GM18507 (cell line): ENCODE data around the gene ASXL2.

ENCODE experiments used
- DNase-seq: peaks from one replicate; pipeline ENCODE4 v3.0.0; 2011; ENCODE audit warnings: low read depth; ENCODE audit not compliant: insufficient read length; ENCODE audit errors: extremely low spot score
- FAIRE-seq: peaks from 2 replicates; lab custom pipeline; 2011; peaks lifted over from hg19 to GRCh38; lab: Jason Lieb, UNC

The ASXL2 gene

DNA sequence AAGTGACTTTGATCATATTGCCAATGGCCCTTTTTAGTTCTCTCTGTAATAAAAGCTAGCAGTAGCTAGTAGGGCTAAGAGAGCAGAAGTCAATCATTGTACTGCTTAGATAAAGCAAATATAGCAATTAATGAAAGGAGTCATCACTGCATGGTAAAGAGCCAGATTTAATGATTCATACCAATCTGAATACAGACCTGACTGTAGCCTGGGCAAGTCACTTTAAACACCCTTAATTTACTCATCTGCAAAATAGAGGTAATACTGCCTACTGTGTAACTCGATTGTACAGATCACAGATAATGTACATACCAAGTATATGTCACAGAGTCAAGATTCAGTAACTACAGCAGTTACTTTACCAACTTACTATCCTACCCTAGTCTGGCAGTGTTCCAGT lies 63.6 kb downstream of the ASXL2 start:
- DNase-seq (no peak), FAIRE-seq (no peak)

DNA sequence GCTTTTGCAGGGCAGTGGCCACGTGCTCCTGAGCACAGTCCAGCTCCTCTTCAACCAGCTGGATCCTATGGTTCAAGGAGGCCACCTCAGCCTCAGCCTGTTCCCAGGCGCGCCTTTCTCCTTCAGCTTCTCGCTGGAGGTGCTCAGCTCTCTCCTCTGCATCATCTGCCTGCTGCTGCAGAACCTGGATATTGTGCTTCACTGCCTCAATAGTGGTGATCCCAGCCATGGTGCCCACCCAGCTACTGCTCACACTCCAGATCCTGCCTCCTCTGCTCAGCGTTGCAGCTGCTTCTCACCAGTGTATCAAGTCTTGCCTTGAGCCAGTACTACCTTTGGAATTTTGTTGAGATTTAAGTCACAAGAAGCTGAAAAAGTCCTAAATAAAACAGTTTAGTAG lies 67.9 kb downstream of the ASXL2 start:
- DNase-seq (no peak), FAIRE-seq (no peak)

DNA sequence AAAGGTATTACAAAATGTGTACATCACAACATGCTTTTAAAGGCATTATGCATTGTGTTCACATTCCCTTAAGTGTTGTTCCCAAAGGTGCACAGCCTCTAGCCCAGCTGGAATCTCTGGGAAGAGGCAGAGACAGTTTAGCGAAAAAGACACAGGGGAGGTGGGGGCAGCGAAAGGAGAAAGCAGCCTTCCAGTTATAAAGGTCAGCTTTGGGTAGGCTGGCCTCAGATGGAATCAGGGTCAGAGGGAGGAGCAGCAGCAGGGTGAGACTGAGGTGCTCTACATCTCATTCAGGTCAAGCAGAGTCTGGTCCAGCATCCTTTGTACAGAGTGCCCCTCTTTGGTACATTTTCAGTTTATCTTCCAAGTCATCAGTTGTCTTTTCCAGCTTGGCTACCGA lies 68.6 kb downstream of the ASXL2 start:
- FAIRE-seq (no peak), DNase-seq (no peak)

DNA sequence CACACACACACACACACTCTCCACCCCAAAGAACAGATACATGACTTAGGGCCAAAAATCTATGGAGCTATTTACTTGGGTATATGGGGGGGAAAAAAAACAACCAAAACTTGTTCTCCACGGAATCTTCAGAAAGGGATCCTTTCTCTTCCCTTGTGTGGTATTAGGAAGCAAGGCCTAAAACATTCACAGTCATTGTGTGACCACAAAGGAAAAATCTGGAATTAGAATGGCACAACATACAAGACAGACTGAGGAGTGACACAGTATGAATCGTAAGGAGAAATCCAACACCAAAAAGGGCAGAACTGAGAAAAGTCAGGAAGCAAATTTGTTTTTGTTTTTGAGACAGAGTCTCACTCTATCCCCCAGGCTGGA lies 70.3 kb downstream of the ASXL2 start:
- no peak for DNase-seq
- FAIRE-seq: no peak

DNA sequence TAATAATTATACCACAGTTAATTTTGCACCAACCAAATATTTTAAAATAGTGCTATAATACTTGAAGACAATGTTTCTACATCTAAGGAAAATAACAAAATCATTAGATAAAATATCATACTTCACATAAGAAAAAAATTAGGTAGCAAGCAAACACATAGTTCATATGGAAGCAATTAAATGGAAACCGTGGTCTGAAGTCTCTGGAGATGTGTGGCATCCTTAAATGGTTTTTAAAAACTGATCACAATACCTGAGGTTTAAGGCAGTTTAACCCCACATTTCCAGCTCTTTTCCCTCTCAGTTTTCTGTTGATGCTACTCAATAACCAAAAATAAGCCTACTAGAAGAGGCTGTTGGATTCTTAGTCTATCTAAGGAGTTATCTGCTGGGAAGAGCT lies 71.3 kb downstream of the ASXL2 start:
- DNase-seq (no peak), FAIRE-seq (no peak)

DNA sequence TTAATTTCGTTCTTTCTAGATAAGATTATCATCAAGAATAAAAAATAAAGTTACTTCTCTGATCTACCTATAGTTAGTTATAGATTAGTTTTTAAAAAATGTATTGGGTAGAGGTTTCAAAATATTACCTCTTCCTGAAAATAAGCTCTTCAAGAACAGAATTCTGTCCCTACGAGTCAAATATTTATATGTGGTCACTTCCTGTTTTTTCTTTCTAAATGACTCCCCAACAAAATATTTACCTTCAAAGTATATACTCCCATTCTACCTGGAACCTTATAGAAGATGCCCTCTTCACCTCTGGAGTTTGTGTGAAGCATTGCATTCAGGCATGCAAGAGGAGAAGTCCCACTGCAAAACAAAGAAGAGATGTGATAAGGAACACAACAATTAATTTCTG lies 72.3 kb downstream of the ASXL2 start:
- DNase-seq: no peak
- FAIRE-seq: no peak

DNA sequence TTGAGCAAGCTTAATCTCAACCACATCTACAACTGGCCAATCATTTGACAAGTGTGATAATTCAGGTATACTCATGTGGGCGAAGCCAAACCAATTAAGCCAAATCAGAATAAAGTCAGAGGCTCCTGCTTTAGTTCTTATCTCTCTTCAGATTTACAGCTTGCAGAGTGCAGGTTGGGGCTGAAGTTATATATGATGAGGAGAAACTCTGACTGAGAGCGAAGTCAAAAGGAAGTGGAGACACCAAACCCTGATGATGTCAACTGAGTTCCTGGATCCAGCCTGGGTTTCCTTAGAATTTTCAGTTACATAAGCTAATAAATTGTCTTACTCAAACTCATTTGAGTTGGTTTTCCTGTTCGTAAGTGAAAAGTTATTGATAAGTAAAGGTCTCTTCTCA lies 73.9 kb downstream of the ASXL2 start:
- FAIRE-seq (no peak), DNase-seq (no peak)

DNA sequence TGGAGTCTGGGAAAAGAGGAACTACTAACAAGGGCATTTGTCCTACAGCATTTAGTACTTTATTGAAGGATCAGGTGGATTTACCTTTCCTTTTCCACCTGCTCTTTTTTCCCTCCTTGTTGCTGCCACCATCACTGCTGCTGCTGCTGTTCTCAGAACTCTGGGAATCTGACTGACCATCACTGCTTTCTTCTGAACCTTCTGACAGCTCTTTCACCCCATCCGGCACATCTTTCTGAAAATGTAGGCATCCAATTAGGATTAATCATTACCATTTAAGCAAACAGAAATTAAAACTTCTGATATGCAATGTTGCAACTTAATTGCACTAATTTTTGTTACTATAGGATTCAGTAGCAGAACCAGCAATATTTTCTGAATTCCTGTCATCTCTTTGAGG lies 79.0 kb downstream of the ASXL2 start:
- no peak for DNase-seq
- FAIRE-seq: no peak

DNA sequence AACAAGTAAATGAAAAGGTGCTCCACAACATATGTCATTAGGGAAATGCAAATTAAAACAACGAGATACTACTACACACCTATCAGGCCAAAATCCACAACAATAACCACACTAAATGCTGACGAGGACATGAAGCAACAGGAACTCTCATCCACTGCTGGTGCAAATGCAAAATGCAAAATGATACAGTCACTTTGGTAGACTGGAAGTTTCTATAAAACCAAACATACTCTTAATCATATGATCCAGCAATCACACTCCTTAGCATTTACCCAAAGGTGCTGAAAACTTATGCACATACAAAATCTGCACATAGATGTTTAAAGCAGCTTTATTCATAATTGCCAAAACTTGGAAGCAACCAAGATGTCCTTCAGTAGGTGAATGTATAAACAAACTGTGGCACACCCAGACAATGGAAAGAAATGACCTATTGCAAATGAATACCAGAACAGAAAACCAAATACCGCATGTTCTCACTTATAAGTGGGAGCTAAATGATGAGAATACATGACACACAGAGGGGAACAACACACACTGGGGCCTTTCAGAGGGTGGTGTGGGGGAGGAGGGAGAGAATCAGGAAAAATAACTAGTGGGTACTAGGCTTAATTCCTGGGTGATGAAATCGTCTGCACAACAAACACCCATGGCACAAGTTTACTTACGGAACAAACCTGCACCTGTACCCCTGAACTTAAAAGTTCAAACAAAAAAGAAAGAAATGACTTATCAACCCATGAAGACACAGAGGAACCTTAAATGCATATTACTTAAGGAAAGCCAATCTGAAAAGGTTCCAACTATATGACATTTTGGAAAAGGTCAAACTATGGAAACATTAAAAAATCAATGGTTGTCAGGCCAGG lies 80.4 kb downstream of the ASXL2 start:
- FAIRE-seq: no peak

DNA sequence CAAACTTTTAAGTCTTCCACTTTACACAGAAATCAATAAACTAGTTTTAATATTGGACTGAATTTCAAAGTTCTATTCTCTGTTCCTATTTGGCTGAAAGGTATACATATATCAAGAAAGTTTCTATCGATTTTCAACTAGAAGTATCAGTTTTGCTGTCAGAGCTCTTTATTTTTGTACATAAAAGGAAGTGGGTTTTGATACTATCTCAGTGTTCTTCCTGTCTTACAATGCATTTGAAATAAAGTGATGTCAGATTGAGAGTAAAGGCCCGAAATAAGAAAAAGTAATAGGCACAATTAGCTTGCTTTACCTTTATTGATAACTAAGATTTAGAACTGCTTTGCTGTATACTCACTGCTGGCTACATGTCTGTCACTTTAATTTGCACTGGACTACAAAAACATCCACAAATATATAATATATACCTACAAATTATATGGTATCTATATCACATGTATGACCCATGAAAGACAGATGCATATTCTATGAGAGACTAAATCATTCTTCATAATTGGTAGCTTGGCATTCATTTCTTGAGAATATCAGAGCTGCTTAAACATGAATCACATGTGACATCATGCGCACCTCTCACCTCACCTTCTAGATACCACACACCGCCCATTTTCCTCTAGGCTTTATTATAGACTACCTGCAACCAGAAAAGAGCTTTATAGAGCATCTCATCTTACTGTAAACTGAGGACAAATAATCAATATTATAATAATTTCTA lies 83.6 kb downstream of the ASXL2 start:
- FAIRE-seq (peak; percentile 83), DNase-seq (no peak)

More for the DNA sequence above, 80.4 kb downstream of the ASXL2 start:
- DNase-seq: no peak

DNA sequence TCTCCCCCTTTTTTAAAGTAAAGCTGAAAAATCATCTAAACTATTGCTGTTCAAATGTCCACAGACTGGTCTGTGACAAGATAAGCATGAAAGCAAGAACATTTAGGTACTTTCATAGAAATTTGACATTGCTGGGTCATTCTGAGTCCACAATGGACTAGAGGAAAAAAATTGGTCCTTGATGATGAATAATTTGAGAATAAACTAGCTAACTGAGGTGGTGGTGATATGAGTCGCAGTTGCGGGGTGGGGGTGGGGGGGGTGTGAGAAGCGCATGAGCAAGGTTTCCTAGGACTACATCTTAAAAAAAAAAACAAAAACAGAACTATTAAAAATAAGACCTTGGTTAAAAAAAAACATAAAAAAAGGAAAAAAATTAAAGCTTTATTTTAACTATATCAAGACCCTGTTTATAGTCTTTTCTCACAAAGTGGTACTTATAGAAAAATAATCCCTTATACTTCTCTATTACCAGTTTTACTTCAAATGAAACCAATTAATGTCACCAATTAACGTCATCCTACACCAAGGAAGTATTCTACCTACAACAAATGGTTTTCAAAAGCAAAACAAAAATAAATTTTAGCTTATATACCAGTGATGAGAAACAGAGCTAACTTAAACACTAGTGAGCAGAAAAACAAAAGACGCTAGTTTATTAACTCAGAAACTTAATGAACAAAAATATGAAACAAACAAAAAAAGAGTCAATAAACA lies 88.1 kb downstream of the ASXL2 start:
- DNase-seq (no peak), FAIRE-seq (no peak)

DNA sequence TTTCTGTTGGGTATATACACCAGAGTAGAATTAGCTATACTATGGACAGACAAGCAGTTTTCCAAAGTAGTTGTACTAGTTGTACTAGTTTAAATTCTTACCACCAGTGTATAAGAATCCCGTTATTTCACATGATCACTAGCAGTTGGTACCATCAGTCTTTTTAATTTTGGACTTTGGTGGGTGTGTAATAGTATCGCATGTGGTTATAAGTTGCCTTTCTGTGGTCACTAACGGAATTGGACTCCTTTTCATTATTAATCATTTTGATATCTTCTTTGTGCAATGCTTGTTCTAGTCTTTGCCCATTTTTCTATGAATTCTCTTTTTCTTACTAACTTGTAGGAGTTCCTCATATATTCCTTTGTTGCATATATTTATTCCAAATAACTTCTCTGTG lies 89.8 kb downstream of the ASXL2 start:
- FAIRE-seq: no peak
- DNase-seq: no peak

DNA sequence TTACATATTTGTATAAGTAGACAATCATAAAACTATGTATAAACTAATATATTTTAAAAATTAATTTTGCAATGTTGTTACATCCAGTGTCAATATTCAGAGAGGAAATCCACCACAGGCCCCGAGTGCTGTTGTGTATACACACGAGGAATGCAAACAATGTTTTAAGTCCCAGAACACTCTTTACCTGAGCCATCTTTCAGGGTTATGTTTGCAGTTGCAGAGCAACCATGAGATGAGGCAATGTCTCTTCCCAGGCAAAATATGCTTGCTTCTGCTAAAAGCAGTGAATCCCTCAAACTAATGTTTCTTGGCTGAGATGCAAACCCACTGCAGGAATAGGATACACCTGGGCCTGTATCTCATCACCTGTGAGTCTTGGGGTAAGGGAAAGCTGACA lies 91.3 kb downstream of the ASXL2 start:
- DNase-seq (no peak), FAIRE-seq (no peak)

DNA sequence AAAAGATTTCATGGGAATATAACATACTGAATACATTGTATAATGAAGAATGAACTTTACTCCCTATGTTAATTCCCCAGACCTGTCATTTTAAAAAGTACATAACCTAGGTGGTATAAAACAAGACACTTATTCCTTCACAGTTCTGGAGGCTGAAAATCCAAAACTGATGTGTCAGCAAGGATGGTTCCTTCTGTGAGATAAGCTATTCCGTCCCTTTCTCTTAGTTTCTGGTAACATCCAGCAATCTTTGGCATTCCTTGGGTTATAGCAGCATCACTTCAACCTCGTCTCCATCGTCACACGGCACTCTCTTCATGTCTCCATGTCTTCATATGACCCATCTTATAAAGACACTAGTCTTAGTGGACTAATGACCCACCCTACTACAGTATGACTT lies 93.9 kb downstream of the ASXL2 start:
- FAIRE-seq: peak; percentile 5
- DNase-seq: no peak

DNA sequence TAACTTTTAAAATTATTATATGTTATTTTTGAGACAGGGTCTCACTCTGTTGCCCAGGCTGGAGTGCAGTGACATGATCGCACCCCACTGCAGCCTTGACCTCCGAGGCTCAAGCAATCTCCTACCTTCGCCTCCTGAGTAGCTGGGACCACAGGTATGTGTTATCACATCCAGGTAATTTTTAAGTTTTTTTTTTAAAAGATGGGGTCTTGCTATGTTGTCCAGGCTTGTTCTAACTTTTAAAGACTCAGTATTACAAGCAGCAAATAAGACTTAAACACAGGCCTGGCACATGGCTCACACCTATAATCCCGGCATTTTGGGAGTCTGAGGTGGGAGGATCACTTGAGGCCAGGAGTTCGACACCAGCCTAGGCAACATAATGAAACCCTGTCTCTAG lies 101.2 kb downstream of the ASXL2 start:
- FAIRE-seq: no peak
- no peak for DNase-seq

DNA sequence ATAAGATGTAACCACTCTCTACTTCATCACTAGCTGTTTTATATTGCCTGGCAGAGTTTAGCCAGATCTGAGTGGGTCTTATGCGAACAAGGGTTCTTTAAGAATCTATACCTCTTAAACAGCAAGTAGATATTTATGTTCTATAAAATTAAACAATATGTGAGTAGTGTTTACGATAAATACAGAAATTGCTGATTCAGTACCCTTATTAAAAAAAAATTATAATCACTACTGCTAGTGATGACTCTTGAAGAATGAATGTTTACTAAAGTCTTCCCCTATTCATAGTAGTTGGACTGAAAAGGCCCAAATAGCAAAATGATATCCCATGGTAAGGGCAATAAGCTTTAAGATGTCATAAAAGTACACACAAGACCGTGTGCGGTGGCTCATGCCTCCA lies 106.2 kb downstream of the ASXL2 start:
- FAIRE-seq (no peak), DNase-seq (no peak)

DNA sequence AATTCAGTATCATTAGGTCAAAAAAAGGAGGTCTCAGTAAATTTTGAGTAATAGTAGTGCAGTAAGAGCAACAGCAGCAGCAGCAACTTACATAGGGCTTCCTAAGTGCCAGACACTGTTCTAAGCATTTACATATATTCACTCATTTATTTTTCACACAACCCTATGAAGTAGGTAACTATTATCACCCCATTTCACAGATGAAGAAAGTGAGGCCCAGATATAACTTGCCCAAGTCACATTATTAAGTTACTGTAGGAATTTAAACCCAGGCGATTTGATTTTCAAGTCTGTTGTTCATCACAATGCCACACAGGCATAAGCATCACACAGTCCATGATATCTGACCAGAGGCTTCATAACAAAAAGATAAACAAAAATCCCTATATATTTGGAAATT lies 114.7 kb downstream of the ASXL2 start:
- no peak for FAIRE-seq

DNA sequence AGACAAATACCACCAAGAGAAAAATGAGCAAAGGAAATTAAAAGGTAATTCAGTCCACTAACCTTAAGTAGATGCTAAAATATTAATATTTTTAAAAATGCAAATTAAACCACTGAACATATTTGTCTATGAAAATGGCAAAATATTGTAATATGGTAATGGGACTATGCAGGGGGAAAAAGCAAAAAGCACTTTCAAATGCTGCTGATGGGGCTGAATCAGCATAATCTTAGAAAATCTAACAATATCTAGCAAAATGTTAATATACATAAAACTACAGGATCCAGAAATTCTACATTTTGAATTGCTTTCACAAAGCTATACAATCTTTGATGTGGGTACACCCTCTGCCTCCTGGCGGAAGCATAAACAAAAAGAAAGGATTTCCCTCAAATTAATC lies 118.0 kb downstream of the ASXL2 start:
- FAIRE-seq (no peak), DNase-seq (no peak)

More for the DNA sequence above, 114.7 kb downstream of the ASXL2 start:
- no peak for DNase-seq

DNA sequence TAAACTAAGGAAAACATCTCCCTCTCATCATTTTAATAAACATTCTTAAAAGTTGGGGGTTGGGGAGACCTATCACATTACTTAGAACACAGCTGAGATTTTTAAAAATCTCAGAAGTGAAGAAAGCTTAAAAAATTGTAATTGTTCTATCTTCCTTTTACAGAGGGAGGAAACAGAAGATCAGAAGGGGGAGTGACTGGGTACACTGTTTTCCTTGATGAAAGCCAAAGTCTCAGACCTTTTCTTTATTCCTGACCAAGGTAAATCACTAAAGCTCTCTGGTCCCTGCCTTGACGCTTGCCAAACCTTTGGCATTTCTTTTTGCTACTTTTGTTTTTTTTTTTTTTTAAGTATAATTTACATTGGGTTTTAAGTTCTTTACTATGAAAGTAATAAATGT lies 119.9 kb downstream of the ASXL2 start:
- no peak for DNase-seq
- FAIRE-seq: no peak

DNA sequence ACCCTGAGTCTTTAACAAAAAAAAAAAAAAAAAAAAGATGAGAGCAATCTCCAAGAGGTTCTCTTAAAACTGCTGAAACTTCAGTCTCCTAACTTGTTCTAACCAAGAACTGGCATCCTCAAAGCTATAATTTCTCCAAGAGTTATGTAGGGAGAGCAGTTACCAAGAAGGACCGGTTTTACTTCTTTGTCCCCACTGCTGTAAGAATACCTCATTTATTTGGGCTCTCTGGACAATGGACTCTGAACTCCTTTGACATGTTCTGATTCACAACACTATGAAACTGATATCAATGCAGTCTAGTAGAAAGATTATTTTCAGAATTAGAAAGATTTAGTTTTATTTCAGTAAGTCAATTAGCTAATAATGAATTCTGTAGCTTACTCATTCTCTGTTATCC lies 120.4 kb downstream of the ASXL2 start:
- DNase-seq: no peak
- FAIRE-seq: no peak
